Measurements from ENCODE around the gene BIRC7. TPM values are rescaled to one million over a fixed set of nuclear protein-coding genes. Genes with fewer than 3 reads are reported as not detected.

BIRC7 gene
- total RNA-seq, 2 experiments from 2014 or later: not detected

DNA sequence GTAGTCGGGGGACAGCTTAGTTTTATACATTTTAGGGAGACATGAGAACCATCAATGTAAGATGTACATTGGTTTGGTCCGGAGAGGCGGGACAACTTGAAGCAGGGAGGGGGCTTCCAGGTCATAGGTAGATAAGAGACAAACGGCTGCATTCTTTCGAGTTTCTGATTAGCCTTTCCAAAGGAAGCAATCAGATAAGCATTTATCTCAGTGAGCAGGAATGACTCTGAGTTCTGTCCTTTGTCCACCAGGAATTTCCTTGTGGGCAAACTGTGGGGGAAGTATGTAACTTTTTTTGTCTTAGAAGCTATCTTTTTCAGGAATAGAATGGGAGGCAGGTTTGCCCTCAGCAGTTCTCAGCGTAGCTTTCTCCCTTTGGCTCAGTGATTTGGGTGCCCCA is 21.2 kb upstream of the BIRC7 start:
- Mint-ChIP-seq H3K9me3 (no peaks in the 10 kb centered on the region), H3K4me3 (peak overlapping the region; percentile 93), H3K27ac (peak overlapping the region; percentile 88), H3K36me3 (ENCODE audit: low read depth) (peaks cover 58% of the 10 kb centered on the region), H3K27me3 (no peaks in the 10 kb centered on the region), H3K4me1 (ENCODE audit: low read depth) (peaks cover 60% of the 10 kb centered on the region)
- H3K4me1 ChIP-seq (ENCODE audit: insufficient read depth, low read length): peaks cover 60% of the 10 kb centered on the region
- intact Hi-C loops (cut with DNase I, micrococcal nuclease): loop anchor here in 1 of 2 experiments (10.0 kb wide), 2 partner anchors 280 to 830 kb away; partner anchors contain the start of genes GID8 and RPS21
- H3K36me3 ChIP-seq (ENCODE audit: insufficient read depth, low read length): peaks cover 44% of the 10 kb centered on the region
- H3K27me3 ChIP-seq (ENCODE audit: control insufficient read depth in 1 of 2, insufficient read depth in 2 of 2, low read length in 2 of 2): no peaks in the 10 kb centered on the region
- TF ChIP-seq CTCF (IDR thresholded peaks at IDR 0.05): no peak
- peak overlapping the region; percentile 75 for H3K4me3 ChIP-seq (ENCODE audit: low read length)
- no peak overlapping the region for H3K27ac ChIP-seq (ENCODE audit: low read depth in 1 of 2, low read length in 2 of 2)
- no peaks in the 10 kb centered on the region for H3K9me3 ChIP-seq (ENCODE audit: control insufficient read depth in 1 of 2, insufficient read depth in 1 of 2, low read length in 2 of 2)
- ChIA-PET POLR2A (interaction anchor here (1.9 kb wide), 1 partner anchor 58 kb away, joined by 9 read pairs; the partner anchor contains the start of gene ARFGAP1), CTCF (interaction anchor here (1.0 to 3.1 kb wide), 2 partner anchors 9 to 242 kb away, joined by 3 to 13 read pairs; no protein-coding TSS in a partner anchor)
- ATAC-seq (ENCODE audit: poor library complexity) (no peak), DNase-seq (no peak)

GRCh38 chr20:63215101-63216040 is 20.3 kb upstream of the BIRC7 start:
- peak overlapping the region; percentile 40 to 69 for H3K27ac ChIP-seq (ENCODE audit: low read depth in 1 of 2, low read length in 2 of 2)
- peak overlapping the region; percentile 75 for H3K4me3 ChIP-seq (ENCODE audit: low read length)
- Mint-ChIP-seq H3K9me3 (no peaks in the 10 kb centered on the region), H3K27ac (peak overlapping the region; percentile 88), H3K27me3 (no peaks in the 10 kb centered on the region), H3K4me3 (peak overlapping the region; percentile 93), H3K36me3 (ENCODE audit: low read depth) (peaks cover 50% of the 10 kb centered on the region), H3K4me1 (ENCODE audit: low read depth) (peaks cover 55% of the 10 kb centered on the region)
- H3K9me3 ChIP-seq (ENCODE audit: control insufficient read depth in 1 of 2, insufficient read depth in 1 of 2, low read length in 2 of 2): no peaks in the 10 kb centered on the region
- no peaks in the 10 kb centered on the region for H3K27me3 ChIP-seq (ENCODE audit: control insufficient read depth in 1 of 2, insufficient read depth in 2 of 2, low read length in 2 of 2)
- ChIA-PET POLR2A (interaction anchor here (0.8 to 1.9 kb wide), 4 partner anchors 56 to 113 kb away, joined by 3 to 9 read pairs (median 3); partner anchors contain the start of gene ARFGAP1), CTCF (interaction anchor here (1.0 kb wide), 2 partner anchors 58 to 243 kb away, joined by 3 read pairs; no protein-coding TSS in a partner anchor)
- ATAC-seq (ENCODE audit: poor library complexity) (no peak), DNase-seq (peak in 4 of 14 experiments; percentile 9 to 42 (median 28))
- intact Hi-C loops (cut with DNase I, micrococcal nuclease): loop anchor here in 1 of 2 experiments (1.0 to 10.0 kb wide), 6 partner anchors 57 to 1033 kb away; partner anchors contain the start of genes ARFGAP1, CABLES2, GID8 and MTG2
- no peak for TF ChIP-seq CTCF (IDR thresholded peaks at IDR 0.05)
- peaks cover 56% of the 10 kb centered on the region for H3K4me1 ChIP-seq (ENCODE audit: insufficient read depth, low read length)
- peaks cover 36% of the 10 kb centered on the region for H3K36me3 ChIP-seq (ENCODE audit: insufficient read depth, low read length)

- Histone ChIP-seq H3K9me3 (ENCODE audit: control insufficient read depth in 1 of 2, insufficient read depth in 1 of 2, low read length in 2 of 2) (no peaks in the 10 kb centered on the region), H3K27ac (ENCODE audit: low read depth in 1 of 2, low read length in 2 of 2) (peak within 1 kb of the TSS; percentile 44 to 70), H3K36me3 (ENCODE audit: insufficient read depth, low read length) (peaks cover 30% of the 10 kb centered on the region), H3K4me1 (ENCODE audit: insufficient read depth, low read length) (peaks cover 47% of the 10 kb centered on the region), H3K4me3 (ENCODE audit: low read length) (peak within 1 kb of the TSS; percentile 75), H3K27me3 (ENCODE audit: control insufficient read depth in 1 of 2, insufficient read depth in 2 of 2, low read length in 2 of 2) (no peaks in the 10 kb centered on the region)
- H3K27ac Mint-ChIP-seq: peak within 1 kb of the TSS; percentile 92
- POLR2A ChIA-PET: interaction anchor here (0.8 to 1.5 kb wide), 4 partner anchors 55 to 114 kb away, joined by 3 read pairs; partner anchors contain the start of gene ARFGAP1
- H3K4me1 Mint-ChIP-seq (ENCODE audit: low read depth): peaks cover 48% of the 10 kb centered on the region
- H3K4me3 Mint-ChIP-seq: peak within 1 kb of the TSS; percentile 93
- no peaks in the 10 kb centered on the region for H3K27me3 Mint-ChIP-seq
- no peak for TF ChIP-seq CTCF (IDR thresholded peaks at IDR 0.05)
- H3K9me3 Mint-ChIP-seq: no peaks in the 10 kb centered on the region
- CTCF ChIA-PET: interaction anchor here (0.9 to 1.0 kb wide), 2 partner anchors 33 to 57 kb away, joined by 3 read pairs; no protein-coding TSS in a partner anchor
- peak; percentile 86 to 98 (median 94) for DNase-seq
- intact Hi-C loops (cut with DNase I, micrococcal nuclease): loop anchor here in 1 of 2 experiments (1.0 to 10.0 kb wide), 6 partner anchors 56 to 1034 kb away; partner anchors contain the start of genes ARFGAP1, CABLES2, GID8 and MTG2
- peaks cover 42% of the 10 kb centered on the region for H3K36me3 Mint-ChIP-seq (ENCODE audit: low read depth)
- peak; percentile 95 for ATAC-seq (ENCODE audit: poor library complexity)
Observed at GRCh38 chr20:63216041-63216848, 19.5 kb upstream of the BIRC7 start, which contains the start of gene YTHDF1. TSS of gene YTHDF1 (minus strand) at chr20:63216131. CDS start at chr20:63215892, 239 bp downstream.

Measured in CD4-positive, alpha-beta T cell (primary cell).